DMS114 treated with DMSO at 0.1 percent for 48 hours (cell line): ENCODE measurements around the gene APOL2.
"Not testable (repeated sequence)": the region's sequence is repeated elsewhere in the genome, so short reads cannot be mapped to it uniquely, and the experiment has no call there.

ENCODE experiments used
- DNase-seq: peaks from one replicate; lab custom pipeline; 2025; ENCODE audit not compliant: unreplicated experiment; lab: John Stamatoyannopoulos, UW

Gene APOL2

GRCh38 chr22:36201025-36201424 lies 38.3 kb downstream of the APOL2 start:
- not testable (repeated sequence) for DNase-seq

GRCh38 chr22:36199001-36199551 lies 40.3 kb downstream of the APOL2 start:
- no peak for DNase-seq

DNA sequence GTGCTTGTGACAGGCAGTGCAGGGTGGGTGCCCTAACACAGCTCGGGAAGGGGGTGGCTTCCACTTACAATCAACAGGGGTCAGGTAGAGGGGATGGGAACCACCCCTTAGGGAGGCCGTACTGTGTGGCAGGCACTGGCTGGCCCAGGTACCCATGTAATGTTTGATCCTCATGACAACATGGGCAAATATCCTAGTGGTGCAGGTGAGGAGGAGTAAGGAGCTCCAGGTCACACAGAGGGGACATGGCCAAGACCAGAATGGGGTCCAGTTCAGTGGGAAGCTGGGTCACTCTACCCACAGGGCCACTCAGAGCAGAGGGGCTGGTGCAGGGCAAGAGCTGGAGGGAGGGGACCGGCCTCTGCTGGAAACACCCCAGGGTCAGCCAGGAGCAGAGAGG lies 40.8 kb downstream of the APOL2 start:
- DNase-seq: no peak

- DNase-seq: no peak
These were observed 41.7 kb downstream of the APOL2 start for GRCh38 chr22:36197514-36198146.

DNA sequence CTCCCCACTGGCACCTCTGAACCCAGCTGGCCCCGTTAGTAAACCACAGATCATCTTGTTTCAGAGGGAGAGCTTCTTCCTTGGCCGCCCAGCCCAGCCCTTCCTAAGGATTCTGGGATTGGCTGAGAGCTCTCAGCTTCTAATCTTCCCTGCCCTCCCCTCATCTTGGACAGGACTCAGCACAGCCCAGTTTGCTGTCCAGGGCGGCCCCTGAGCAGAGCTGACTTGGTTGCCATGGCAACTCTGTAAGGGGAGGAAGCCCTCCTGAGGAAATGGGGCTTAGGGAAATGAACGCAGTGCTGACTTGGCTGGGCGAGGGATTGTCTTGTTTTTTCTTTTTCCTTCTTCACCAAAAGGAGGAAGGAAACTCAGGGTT lies 42.3 kb downstream of the APOL2 start:
- DNase-seq: no peak

DNA sequence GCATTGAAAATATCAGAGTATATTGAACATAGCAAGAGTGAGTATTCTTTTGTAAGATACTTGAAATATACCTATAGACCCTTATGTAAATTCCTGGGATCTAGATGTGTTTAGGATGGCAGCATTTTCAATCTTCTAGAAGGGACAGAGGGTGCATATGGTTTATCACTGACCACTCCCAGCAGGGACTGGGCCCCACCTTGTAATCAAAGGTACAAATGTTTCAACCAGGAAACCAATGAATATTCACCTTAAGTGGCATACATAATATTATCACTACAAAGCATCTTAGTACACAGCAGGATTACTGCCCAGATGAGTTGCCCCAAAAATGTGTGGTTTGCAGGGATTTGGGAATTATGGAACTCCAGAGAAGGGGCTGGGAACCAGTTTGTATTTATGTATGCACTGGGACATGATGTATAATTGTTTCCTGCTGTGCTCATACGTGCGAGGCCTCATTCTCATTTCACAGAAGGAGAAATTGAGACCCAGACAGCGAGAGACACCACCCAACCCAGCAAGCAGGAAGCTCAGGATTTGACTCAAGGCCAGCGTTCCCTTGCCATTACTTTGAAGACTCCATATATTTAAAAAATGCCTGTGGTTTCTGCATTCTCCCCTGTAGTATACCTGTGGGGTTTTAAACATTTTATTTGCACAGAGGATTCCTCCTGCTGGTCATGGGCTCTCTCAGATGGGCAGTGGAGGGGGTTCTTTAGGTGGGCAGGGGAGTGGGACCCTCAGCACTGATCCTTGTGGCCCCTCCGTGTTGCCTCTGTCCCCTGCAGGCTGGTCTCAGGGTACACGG lies 42.9 kb downstream of the APOL2 start:
- DNase-seq: no peak

- no peak for DNase-seq
These were observed 44.4 kb downstream of the APOL2 start for GRCh38 chr22:36194971-36195370.

DNA sequence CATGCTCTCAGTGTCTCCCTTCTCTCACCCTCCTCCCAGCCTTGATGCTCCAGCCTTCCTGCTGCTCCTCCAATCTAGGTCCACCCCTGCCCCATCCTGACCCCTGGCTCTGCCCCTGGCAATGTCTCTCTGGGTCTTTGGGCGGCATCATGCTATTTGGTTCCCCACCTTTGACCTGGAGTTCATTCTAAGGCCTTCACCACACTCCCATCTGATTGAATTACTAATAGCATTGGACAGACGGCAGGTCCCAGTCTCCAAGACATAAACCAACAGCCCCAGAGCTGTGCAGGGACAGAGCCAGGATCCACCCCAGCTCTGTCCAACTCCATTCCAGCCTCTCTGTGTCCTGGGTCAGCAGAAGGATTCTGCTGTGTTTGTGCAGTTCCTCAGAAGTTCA lies 44.9 kb downstream of the APOL2 start:
- no peak for DNase-seq

DNA sequence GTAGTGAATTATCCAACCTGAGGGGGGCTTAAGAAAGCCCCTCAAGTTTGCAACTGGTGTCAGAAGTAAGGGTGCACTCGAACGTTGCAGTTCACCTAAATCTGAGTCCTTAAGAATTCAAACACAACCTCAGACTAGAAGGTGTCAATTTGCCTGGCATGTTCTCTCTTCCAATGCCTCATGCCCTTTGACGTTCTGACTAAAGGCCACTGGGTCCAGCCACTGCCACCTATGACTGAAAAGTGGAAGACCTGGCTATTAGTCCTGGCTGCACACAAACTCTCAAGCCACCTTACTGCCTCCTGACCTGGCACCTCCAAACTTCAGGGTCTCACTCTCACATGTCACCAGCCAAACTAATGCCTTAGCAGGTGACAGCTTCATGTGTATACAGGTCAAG lies 45.8 kb downstream of the APOL2 start:
- DNase-seq: no peak

GRCh38 chr22:36193171-36193570 lies 46.2 kb downstream of the APOL2 start:
- DNase-seq: no peak

DNA sequence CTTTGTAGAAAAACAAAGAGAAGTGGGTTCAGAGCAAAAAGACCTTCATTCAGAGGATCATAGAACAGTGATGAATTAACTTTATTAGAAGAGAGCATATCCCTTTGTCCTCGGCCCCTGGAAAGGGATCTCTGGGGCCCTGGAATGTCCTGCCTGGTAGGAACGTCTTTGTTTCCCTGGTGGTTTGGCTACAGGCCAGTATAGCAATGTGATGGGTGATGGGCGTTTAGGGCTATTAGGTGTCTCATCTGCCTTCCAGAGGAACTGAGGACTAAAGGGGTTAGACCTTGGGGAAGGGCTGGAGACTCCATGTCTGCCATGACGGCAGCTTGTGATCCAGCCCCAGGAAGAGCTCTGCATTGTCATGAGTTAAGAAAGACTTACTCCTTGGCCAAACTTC lies 46.8 kb downstream of the APOL2 start:
- DNase-seq: no peak

GRCh38 chr22:36191106-36191836 lies 48.1 kb downstream of the APOL2 start:
- no peak for DNase-seq

DNA sequence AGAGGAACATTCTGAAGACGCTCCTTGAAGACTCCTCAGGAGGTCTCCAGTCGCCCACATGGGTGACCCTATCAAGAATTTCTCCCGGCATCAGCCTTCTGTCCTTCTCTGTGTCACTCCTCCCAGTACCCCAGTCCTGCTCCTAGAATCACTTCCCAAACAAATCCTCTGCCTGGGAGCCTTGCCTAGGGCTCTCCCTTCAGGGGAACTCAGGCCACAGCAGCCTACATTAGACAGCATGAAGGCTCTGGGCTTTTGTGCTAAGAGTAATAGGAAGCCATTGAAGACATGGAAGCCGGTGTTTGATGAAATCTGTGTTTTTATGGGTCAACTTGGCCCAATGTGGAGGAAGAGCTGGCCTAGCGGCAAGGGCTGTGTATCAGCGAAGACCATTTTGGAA lies 51.5 kb downstream of the APOL2 start:
- DNase-seq: not testable (repeated sequence)

DNA sequence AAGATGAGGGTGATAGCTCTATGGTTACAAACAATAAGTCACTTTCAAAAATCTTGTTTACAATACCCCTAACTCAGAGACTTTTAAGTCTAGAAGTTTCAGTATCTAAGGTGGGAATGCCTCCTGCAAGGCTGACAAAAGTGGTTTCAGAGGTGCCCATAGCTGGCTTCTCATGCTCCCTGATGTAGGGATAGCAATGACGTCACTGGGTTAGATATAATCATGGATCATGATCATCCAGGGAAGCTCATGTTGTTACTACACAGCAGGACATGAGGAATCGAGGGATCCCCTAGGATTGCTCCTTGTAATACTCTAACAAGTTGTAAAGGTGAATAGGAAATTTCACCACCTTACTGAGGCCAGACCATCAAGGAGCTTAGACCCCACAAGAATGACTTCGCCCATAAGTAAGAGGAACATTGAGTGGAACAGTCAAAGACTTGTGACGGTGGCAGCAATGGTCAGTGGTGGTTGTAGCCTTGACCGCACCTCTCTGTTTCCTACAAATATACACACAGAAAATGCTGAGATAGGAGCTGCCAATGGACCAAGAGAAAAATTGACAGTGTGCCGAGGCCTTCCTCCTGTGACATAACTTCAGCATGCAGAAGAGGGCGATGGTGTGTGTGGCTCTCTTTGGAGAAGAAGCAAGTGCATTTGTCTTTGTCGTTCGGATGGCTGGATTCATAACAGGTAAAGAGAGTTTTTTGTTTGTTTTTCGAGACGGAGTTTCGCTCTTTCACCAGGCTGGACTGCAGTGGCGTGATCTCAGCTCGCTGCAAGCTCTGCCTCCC lies 53.3 kb downstream of the APOL2 start:
- DNase-seq: no peak

- DNase-seq: no peak
These were observed 54.8 kb downstream of the APOL2 start for GRCh38 chr22:36184433-36185025.

GRCh38 chr22:36183446-36183845 lies 55.9 kb downstream of the APOL2 start:
- DNase-seq: no peak

DNA sequence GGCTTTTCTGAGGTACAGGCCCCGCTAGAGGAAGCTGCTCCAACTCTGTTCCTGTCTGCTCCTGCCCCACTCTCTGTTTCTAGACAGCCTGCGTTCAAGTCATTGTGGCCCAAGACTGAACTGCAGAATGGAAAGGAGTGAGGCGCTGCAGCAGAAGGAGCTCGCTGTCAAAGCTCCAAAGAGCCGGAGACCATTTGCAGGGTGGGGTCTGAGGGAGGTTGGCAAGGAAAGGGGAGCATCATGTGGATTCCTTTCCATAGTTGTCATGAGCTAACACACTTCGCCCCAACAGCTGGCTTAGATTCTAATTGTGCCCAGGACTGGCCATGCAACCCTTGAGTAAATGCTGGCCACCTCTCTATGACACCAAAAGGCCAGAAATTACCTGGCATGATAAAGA lies 56.5 kb downstream of the APOL2 start:
- DNase-seq: no peak

DNA sequence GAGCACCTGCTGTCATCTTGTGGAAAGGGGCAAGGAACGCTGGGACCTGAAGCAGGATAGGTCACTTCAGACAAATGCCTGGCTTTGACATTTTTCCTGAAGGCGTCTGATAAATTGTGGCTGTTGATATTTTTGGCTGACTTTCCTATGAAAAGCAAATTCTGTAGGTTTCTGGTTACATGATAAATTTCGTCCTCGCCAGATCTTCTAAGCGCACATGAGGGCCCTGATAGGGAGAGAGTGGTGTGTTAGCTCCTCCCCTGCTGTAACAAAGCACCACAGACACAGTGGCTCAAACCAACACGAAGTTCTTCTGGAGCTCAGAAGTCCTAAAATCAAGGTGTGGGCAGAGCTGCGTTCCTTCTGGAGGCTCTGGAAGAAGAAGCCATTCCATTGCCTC lies 57.3 kb downstream of the APOL2 start:
- DNase-seq: no peak

DNA sequence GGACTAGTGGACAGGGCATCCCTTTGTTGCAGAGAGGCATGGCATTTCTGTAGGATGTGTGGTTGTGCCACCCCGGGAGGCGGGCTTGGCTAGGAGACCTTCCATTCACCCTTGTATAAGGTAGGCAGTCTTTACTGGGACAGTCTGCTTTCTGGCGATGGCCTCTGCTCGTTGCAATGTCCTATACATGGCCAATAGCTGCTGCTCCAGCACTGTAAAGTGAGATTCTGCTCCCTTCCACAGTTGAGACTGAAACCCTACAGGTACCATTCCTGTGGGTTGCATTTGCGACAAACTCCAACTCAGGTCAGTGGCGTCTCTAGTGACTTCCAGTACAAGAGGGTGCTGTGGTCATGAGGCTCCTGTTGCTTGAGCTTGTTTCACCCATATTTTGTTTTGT lies 58.4 kb downstream of the APOL2 start:
- no peak for DNase-seq

DNA sequence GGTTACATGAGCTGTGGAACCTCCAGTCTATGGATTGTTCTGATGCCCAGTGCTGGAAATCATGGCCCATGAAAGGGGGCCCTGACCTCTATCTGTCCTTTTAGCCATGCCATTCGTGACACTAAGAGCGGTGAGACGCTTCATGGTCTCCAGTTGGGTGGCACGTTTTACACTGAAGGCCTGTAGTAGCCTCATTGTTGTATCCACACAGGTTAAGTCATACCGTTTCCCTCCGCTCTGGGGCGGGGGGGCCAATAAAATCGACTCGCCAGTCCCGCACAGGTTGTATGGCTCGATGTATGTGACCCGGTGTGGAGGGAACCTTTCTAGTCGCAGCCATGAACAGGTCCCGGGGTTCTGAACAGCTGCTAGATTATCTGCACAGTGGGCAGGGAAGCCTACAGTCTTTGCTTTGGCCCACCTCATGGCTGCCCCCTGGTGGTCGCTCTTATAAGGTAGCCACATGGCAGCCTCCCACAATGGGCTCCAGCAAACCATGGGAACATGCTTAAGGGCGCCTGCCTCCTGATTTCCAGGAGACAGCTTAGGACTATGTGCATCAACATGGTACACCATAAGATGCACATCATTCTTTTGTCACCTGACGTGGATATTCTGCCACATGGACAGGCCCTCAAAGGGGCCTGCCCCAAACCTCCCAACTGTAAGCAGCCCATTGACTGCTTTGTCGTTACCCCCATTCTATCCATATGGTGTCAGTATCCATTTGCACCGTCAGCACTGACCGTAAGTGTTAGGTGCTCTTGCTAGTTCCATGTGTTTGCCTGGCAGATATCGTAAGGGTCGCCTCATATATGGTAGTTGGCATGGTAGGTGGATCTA lies 59.1 kb downstream of the APOL2 start:
- no peak for DNase-seq
